Tibial nerve (tissue), 4 donors: ENCODE data around the gene TECPR1.

Experiments
- EP300 ChIP-seq, 2 donors: sonication (generic); formaldehyde crosslinking; IDR thresholded peaks; one replicate each; pipeline ENCODE4 v1.6.1; 2017; ENCODE audit warnings: antibody characterized with exemption in 2 of 2, mild to moderate bottlenecking in 1 of 2
- TF ChIP-seq, protein P1 (sequence below), 5 experiments: fragments of 200-600 bp in 3 of 5; fragments of 450-650 bp in 2 of 5; sonication (generic) in 3 of 5; IDR thresholded peaks; one replicate each; pipeline ENCODE4 v1.5.1; 2016 to 2019; ENCODE audit warnings: antibody characterized with exemption in 5 of 5, mild to moderate bottlenecking in 3 of 5, moderate library complexity in 2 of 5

DNA sequence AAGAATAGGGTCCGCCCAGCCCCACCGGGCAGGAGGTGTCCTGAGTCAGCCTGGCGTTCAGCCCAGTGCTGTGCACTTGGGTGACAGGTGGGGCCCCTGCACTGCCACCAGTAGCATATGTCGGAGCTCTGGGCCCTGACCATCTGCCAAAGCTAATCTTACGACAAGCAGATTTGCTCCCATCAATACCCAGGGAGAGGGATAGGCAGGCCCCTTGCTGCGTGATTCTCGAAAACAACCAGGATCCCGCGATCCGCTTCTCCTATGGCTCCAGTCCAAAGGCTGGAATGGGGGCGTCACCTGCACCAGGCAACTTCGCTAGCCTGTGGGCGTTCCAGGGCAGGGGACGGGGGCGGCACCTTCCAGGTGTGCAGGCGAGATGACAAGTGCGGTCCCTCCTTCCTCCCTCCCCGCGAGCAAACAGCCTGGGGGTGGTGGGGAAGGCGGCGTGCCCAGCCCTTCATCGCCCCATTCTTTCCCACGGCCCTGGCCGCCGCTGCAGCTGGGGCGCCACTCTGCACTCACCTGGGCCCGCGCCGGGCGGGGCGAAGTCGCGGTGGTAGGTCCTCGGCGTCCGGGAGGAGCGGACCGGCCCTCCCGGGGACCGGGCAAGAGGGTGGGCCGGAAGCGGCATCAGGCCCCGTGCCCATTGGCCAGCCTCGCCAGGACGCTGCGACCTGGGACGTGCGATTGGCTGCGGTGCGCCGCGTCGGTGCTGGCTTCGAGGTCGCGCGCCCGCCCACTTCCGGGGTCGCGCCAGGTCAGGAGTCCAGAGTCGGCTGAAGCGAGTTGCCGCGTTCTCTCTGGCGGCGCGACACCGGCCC lies at the start of gene TECPR1:
- TF ChIP-seq, protein P1, sequence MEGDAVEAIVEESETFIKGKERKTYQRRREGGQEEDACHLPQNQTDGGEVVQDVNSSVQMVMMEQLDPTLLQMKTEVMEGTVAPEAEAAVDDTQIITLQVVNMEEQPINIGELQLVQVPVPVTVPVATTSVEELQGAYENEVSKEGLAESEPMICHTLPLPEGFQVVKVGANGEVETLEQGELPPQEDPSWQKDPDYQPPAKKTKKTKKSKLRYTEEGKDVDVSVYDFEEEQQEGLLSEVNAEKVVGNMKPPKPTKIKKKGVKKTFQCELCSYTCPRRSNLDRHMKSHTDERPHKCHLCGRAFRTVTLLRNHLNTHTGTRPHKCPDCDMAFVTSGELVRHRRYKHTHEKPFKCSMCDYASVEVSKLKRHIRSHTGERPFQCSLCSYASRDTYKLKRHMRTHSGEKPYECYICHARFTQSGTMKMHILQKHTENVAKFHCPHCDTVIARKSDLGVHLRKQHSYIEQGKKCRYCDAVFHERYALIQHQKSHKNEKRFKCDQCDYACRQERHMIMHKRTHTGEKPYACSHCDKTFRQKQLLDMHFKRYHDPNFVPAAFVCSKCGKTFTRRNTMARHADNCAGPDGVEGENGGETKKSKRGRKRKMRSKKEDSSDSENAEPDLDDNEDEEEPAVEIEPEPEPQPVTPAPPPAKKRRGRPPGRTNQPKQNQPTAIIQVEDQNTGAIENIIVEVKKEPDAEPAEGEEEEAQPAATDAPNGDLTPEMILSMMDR (IDR thresholded peaks at IDR 0.05): peak in 2 of 5 experiments; percentile 5 to 26
- TF ChIP-seq EP300 (IDR thresholded peaks at IDR 0.05): peak; percentile 47 to 73
